OCI-LY7 (cell line): Measurements from ENCODE around the gene SMIM14.

Experiments
- CTCF ChIP-seq: fragments of 200-600 bp; sonication (generic); conservative IDR thresholded peaks from 2 replicates; pipeline ENCODE4 v1.5.1; 2014; ENCODE audit warnings: mild to moderate bottlenecking, antibody characterized with exemption, low read length, moderate library complexity, mixed read lengths
- EZH2phosphoT487 ChIP-seq: fragments of 200-600 bp; sonication (generic); IDR thresholded peaks from 2 replicates; pipeline ENCODE4 v1.6.1; 2018; ENCODE audit warnings: low read depth, borderline replicate concordance, mild to moderate bottlenecking, mixed run types, antibody characterized with exemption, low read length, moderate library complexity, mixed read lengths

DNA sequence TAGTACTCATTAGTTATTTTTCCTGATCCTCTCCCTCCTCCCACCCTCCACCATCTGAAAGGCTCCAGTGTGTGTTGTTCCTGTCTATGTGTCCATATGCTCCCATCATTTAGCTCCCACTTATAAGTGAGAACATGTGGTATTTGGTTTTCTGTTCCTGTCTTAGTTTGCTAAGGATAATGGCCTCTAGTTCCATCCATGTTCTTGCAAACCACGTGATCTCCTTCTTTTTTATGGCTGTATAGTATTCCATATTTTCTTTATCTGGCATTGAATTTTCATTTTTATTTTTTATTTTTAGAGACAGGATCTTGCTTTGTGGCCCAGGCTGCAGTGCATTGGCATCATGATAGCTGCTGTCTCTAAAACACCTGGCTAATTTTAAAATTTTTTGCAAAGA, 47.3 kb upstream of the SMIM14 start:
- no peak for TF ChIP-seq CTCF
- no peak for TF ChIP-seq EZH2phosphoT487
